GM23338 (cell line): ENCODE data around the gene TYW1. TPM values are rescaled to one million over a fixed set of nuclear protein-coding genes. Genes with fewer than 3 reads are reported as not detected.
"Not testable (repeated sequence)": the region's sequence is repeated elsewhere in the genome, so short reads cannot be mapped to it uniquely, and the experiment has no call there.

ENCODE experiments used
- ATAC-seq: fragments of 200-7000 bp; cut with Tn5 transposase; 3 replicates; pipeline ENCODE4 v1.9.1; 2020
- DNase-seq: peaks from one replicate; pipeline ENCODE4 v3.0.0-alpha.2; 2015; ENCODE audit warnings: low spot score
- H2AFZ ChIP-seq: fragments of 200-600 bp; sonication (generic); 2 replicates; pipeline ENCODE4 v1.8.0; 2016; ENCODE audit warnings: antibody characterized with exemption, mild to moderate bottlenecking, moderate library complexity
- H3F3A ChIP-seq: fragments of 200-600 bp; sonication (generic); replicated peaks from 2 replicates; pipeline ENCODE4 v1.8.0; 2017; ENCODE audit warnings: antibody characterized with exemption, mixed run types, low read depth
- H3K27ac ChIP-seq: fragments of 200-600 bp; sonication (generic); 2 replicates; pipeline ENCODE4 v1.6.1; 2016; ENCODE audit warnings: low read depth
- H3K27me3 ChIP-seq: fragments of 200-600 bp; sonication (generic); 2 replicates; pipeline ENCODE4 v1.8.0; 2016; ENCODE audit warnings: mild to moderate bottlenecking, mixed run types, moderate library complexity; ENCODE audit not compliant: insufficient read depth
- H3K36me3 ChIP-seq: fragments of 200-600 bp; sonication (generic); 2 replicates; pipeline ENCODE4 v1.8.0; 2016; ENCODE audit warnings: mild to moderate bottlenecking; ENCODE audit not compliant: insufficient read depth
- H3K4me1 ChIP-seq: fragments of 200-600 bp; sonication (generic); 2 replicates; pipeline ENCODE4 v1.8.0; 2016; ENCODE audit warnings: mild to moderate bottlenecking, moderate library complexity; ENCODE audit not compliant: insufficient read depth
- H3K4me2 ChIP-seq: fragments of 200-600 bp; sonication (generic); 2 replicates; pipeline ENCODE4 v1.7.1; 2017; ENCODE audit warnings: mixed run types
- H3K4me3 ChIP-seq: fragments of 200-600 bp; sonication (generic); 2 replicates; pipeline ENCODE4 v1.6.1; 2016; ENCODE audit warnings: mixed run types
- H3K79me2 ChIP-seq: fragments of 200-600 bp; sonication (generic); replicated peaks from 2 replicates; pipeline ENCODE4 v1.8.0; 2017; ENCODE audit warnings: mild to moderate bottlenecking; ENCODE audit not compliant: insufficient read depth
- H3K9me2 ChIP-seq: fragments of 200-600 bp; sonication (generic); 2 replicates; pipeline ENCODE4 v1.8.0; 2017; ENCODE audit not compliant: insufficient read depth
- H4K20me1 ChIP-seq: fragments of 200-600 bp; sonication (generic); replicated peaks from 2 replicates; pipeline ENCODE4 v1.8.0; 2017; ENCODE audit warnings: mild to moderate bottlenecking; ENCODE audit not compliant: insufficient read depth
- H3K27ac Mint-ChIP-seq: 2 replicates; pipeline ENCODE4 v1.8.0; 2020; ENCODE audit warnings: inconsistent platforms, mild to moderate bottlenecking, moderate library complexity, mixed read lengths
- H3K27me3 Mint-ChIP-seq: 3 replicates; pipeline ENCODE4 v1.8.0; 2022; ENCODE audit warnings: low read depth, mild to moderate bottlenecking, moderate library complexity, mixed read lengths, inconsistent platforms; ENCODE audit not compliant: insufficient read depth, poor library complexity
- H3K36me3 Mint-ChIP-seq: 3 replicates; pipeline ENCODE4 v1.8.0; 2021; ENCODE audit warnings: low read depth, mild to moderate bottlenecking, inconsistent platforms, moderate library complexity, mixed read lengths
- H3K4me1 Mint-ChIP-seq: 3 replicates; pipeline ENCODE4 v1.8.0; 2020; ENCODE audit warnings: mild to moderate bottlenecking, inconsistent platforms, mixed read lengths
- H3K4me3 Mint-ChIP-seq: 3 replicates; pipeline ENCODE4 v1.8.0; 2021; ENCODE audit warnings: moderate library complexity, mild to moderate bottlenecking, inconsistent platforms, mixed read lengths
- H3K9me3 Mint-ChIP-seq: 3 replicates; pipeline ENCODE4 v1.8.0; 2020; ENCODE audit warnings: moderate library complexity, mild to moderate bottlenecking, inconsistent platforms, mixed read lengths
- CREB1 ChIP-seq: fragments of 250-450 bp; sonication (Bioruptor Pico); IDR thresholded peaks from 2 replicates; pipeline ENCODE4 v1.5.0; 2020; ENCODE audit warnings: low read depth, mild to moderate bottlenecking, moderate library complexity
- CTCF ChIP-seq, 2 experiments: fragments of 200-600 bp in 1 of 2; sonication (generic) in 1 of 2; conservative IDR thresholded peaks; 2 replicates each; pipeline versions ENCODE4 v1.5.1 to v1.6.1; 2016 to 2017; ENCODE audit warnings: antibody characterized with exemption in 2 of 2, low read depth in 2 of 2, mild to moderate bottlenecking in 2 of 2, moderate library complexity in 1 of 2
- ETS1 ChIP-seq: IDR thresholded peaks from 2 replicates; pipeline ENCODE4 v1.6.1; 2016; ENCODE audit warnings: antibody characterized with exemption
- EZH2 ChIP-seq: fragments of 200-600 bp; sonication (generic); IDR thresholded peaks from one replicate; pipeline ENCODE4 v1.8.0; 2017; ENCODE audit warnings: antibody characterized with exemption, mild to moderate bottlenecking, low read depth; ENCODE audit not compliant: unreplicated experiment
- EZH2phosphoT487 ChIP-seq: fragments of 200-600 bp; sonication (generic); IDR thresholded peaks from one replicate; pipeline ENCODE4 v1.8.1; 2018; ENCODE audit warnings: antibody characterized with exemption; ENCODE audit not compliant: unreplicated experiment
- JUNB ChIP-seq: IDR thresholded peaks from one replicate; pipeline ENCODE4 v1.6.1; 2016; ENCODE audit warnings: antibody characterized with exemption; ENCODE audit not compliant: unreplicated experiment
- NANOG ChIP-seq: IDR thresholded peaks from 2 replicates; pipeline ENCODE4 v1.6.1; 2016; ENCODE audit warnings: antibody characterized with exemption, borderline replicate concordance
- POLR2AphosphoS5 ChIP-seq: IDR thresholded peaks from 2 replicates; pipeline ENCODE4 v1.6.1; 2016; ENCODE audit warnings: antibody characterized with exemption, low read depth
- REST ChIP-seq: IDR thresholded peaks from one replicate; pipeline ENCODE4 v1.6.1; 2018; ENCODE audit warnings: antibody characterized with exemption; ENCODE audit not compliant: unreplicated experiment
- STAT1 ChIP-seq: IDR thresholded peaks from one replicate; pipeline ENCODE4 v1.6.1; 2016; ENCODE audit warnings: antibody characterized with exemption; ENCODE audit not compliant: unreplicated experiment
- ZNF114 ChIP-seq: fragments of 250-450 bp; sonication (Bioruptor Pico); IDR thresholded peaks from 2 replicates; pipeline ENCODE4 v1.5.0; 2020; ENCODE audit warnings: mild to moderate bottlenecking, moderate library complexity
- polyA plus RNA-seq: library from polyadenylated mRNA; unstranded; fragments of >200 nt; fragmentation: Nextera tagmentation; extraction: Ambion mirVana; gene quantifications from 2 replicates; pipeline ENCODE4 v1.2.1, GENCODE V29; 2016
- total RNA-seq: library from RNA; depleted of rRNA; stranded (reverse); fragments of >200 nt; shearing (Covaris generic); gene quantifications from 2 replicates; pipeline ENCODE4 v1.2.3, GENCODE V29; 2014

Gene TYW1
- total and polyA plus RNA-seq, 2 experiments from 2014 or later = 15.2 to 18.1 TPM

- TF ChIP-seq NANOG (no peak), ZNF114 (CRISPR knock-in tag) (no peak), JUNB (no peak), CREB1 (CRISPR knock-in tag) (no peak), ETS1 (no peak), EZH2 (no peak)
Measured at GRCh38 chr7:66970310-66970709, 26.3 kb upstream of the TYW1 start (continued).

- Mint-ChIP-seq H3K27me3 (peaks cover 1% of the 10 kb centered on the region), H3K4me1 (peaks cover 1% of the 10 kb centered on the region; the same call in 1 of the 3 replicates), H3K27ac (no peak overlapping the region), H3K9me3 (peaks cover 9% of the 10 kb centered on the region; the same call in 2 of the 3 replicates), H3K4me3 (no peak overlapping the region), H3K36me3 (no peaks in the 10 kb centered on the region; the same call in 2 of the 3 replicates)
- Histone ChIP-seq H3K27ac (peak overlapping the region; percentile 57; the same call in 1 of the 2 replicates), H3K79me2 (no peaks in the 10 kb centered on the region), H3K4me1 (no peaks in the 10 kb centered on the region), H3F3A (no peaks in the 10 kb centered on the region), H4K20me1 (no peaks in the 10 kb centered on the region), H3K36me3 (no peaks in the 10 kb centered on the region; the same call in 1 of the 2 replicates), H3K4me2 (no peak overlapping the region), H3K27me3 (no peaks in the 10 kb centered on the region), H2AFZ (peak overlapping the region; percentile 78; the same call in 1 of the 2 replicates), H3K4me3 (no peak overlapping the region), H3K9me2 (no peaks in the 10 kb centered on the region)
- TF ChIP-seq REST (no peak), ETS1 (no peak), CREB1 (CRISPR knock-in tag) (no peak), STAT1 (no peak), POLR2AphosphoS5 (no peak), JUNB (no peak), CTCF (conservative IDR thresholded peaks at IDR 0.05; ENCODE audit: low read depth in 2 of 2) (no peak), EZH2phosphoT487 (no peak)
- DNase-seq = peak; percentile 48
- ATAC-seq = peak; percentile 44
Measured at GRCh38 chr7:66974986-66975590, 21.5 kb upstream of the TYW1 start.

GRCh38 chr7:66978312-66978711 lies 18.3 kb upstream of the TYW1 start:
- H3K4me3 ChIP-seq, H3F3A ChIP-seq, DNase-seq, H3K36me3 Mint-ChIP-seq, H4K20me1 ChIP-seq, H3K4me2 ChIP-seq, H3K36me3 ChIP-seq, H3K79me2 ChIP-seq, ATAC-seq, H3K4me3 Mint-ChIP-seq, H3K27ac ChIP-seq, H3K27me3 ChIP-seq, H3K4me1 Mint-ChIP-seq, H3K4me1 ChIP-seq, H3K9me2 ChIP-seq, H3K27me3 Mint-ChIP-seq, H3K27ac Mint-ChIP-seq, H2AFZ ChIP-seq: not testable (repeated sequence)
- H3K9me3 Mint-ChIP-seq = peaks cover 19% of the 10 kb centered on the region

GRCh38 chr7:66979013-66979412 lies 17.6 kb upstream of the TYW1 start:
- not testable (repeated sequence) for H3K4me1 Mint-ChIP-seq, H3K27me3 Mint-ChIP-seq, H3K4me3 ChIP-seq, H3K27ac ChIP-seq, H3K27me3 ChIP-seq, H3K4me3 Mint-ChIP-seq, DNase-seq, H3K9me2 ChIP-seq, H2AFZ ChIP-seq, H3K36me3 ChIP-seq, ATAC-seq, H3K36me3 Mint-ChIP-seq, H3K4me1 ChIP-seq, H3K79me2 ChIP-seq, H3F3A ChIP-seq, H3K27ac Mint-ChIP-seq, H3K4me2 ChIP-seq, H4K20me1 ChIP-seq
- peaks cover 19% of the 10 kb centered on the region for H3K9me3 Mint-ChIP-seq
